ENCODE measurements around the gene GOLGA7B.

The GOLGA7B gene

DNA sequence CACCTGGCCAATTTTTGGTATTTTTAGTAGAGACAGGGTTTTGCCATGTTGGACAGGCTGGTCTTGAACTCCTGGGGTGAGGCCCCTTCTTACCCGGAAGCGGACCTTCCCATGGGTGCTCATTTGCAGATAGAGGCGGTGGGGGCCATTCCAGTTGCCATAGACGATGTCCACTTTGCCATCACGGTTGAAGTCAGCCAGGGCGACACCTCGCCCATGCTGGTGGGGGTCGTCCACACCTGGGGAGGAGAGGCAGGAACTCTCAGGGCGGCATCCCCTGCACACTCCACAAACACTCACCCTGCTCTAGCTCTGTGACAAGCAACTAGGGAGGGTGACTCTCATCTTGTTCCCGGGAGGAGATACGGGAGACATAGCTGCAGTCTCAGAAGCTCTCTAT lies 54.9 kb downstream of the GOLGA7B start:
- TF ChIP-seq, protein P1, sequence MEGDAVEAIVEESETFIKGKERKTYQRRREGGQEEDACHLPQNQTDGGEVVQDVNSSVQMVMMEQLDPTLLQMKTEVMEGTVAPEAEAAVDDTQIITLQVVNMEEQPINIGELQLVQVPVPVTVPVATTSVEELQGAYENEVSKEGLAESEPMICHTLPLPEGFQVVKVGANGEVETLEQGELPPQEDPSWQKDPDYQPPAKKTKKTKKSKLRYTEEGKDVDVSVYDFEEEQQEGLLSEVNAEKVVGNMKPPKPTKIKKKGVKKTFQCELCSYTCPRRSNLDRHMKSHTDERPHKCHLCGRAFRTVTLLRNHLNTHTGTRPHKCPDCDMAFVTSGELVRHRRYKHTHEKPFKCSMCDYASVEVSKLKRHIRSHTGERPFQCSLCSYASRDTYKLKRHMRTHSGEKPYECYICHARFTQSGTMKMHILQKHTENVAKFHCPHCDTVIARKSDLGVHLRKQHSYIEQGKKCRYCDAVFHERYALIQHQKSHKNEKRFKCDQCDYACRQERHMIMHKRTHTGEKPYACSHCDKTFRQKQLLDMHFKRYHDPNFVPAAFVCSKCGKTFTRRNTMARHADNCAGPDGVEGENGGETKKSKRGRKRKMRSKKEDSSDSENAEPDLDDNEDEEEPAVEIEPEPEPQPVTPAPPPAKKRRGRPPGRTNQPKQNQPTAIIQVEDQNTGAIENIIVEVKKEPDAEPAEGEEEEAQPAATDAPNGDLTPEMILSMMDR (IDR thresholded peaks at IDR 0.05; ENCODE audit: control insufficient read depth, insufficient read depth, low read depth, low read length, missing control alignments), result no peak
- no peak overlapping the region for H3K4me3 ChIP-seq (ENCODE audit: control insufficient read depth, low read depth, low read length)
- DNase-seq (ENCODE audit: low read depth), result no peak

DNA sequence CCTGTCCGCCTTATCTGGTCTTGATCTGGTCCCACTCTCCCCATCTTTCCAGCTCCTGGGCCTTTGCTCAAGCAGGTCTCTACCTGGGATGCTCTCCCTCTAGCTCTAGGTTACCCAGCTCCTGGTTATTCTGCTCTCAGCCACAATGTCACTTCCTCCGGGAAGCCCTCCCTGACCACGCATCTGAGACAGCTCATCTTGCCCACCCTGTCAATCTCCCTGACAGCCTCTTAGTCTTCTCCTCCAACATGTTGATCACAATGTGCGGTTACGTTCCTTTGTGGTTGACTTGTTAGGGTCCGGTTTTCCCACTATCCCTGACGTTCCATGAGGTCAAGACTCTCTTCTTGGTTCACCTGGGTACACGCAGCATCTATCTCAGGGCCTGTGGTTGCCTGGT lies 55.6 kb downstream of the GOLGA7B start:
- DNase-seq (ENCODE audit: low read depth), result no peak
- TF ChIP-seq, protein P1 (IDR thresholded peaks at IDR 0.05; ENCODE audit: control insufficient read depth, insufficient read depth, low read depth, low read length, missing control alignments), result no peak

DNA sequence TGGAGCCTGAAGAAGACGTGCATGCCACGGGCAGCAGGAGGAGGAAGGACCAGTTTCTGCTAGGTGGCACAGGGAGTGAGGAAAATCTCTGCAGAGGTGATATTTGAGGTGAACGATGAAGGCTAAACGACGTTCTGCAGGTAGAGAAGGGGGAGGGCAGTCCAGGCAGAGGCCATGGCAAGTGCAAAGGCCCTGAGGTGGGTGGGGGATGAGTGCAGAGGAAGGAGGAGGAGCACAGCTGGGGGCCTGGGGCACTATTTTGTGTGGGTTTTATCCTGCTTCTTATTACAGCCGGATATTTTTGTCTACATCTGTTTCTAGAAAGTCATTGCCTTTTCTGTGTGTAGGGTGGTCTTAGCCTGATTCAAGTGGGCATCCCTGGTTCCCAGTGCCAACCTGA lies 57.6 kb downstream of the GOLGA7B start:
- TF ChIP-seq, protein P1 (IDR thresholded peaks at IDR 0.05; ENCODE audit: control insufficient read depth, insufficient read depth, low read depth, low read length, missing control alignments), result no peak
- no peak for DNase-seq (ENCODE audit: low read depth)
- H3K4me3 ChIP-seq (ENCODE audit: control insufficient read depth, low read depth, low read length), result no peak overlapping the region

More for the DNA sequence above, 55.6 kb downstream of the GOLGA7B start:
- no peak overlapping the region for H3K4me3 ChIP-seq (ENCODE audit: control insufficient read depth, low read depth, low read length)

DNA sequence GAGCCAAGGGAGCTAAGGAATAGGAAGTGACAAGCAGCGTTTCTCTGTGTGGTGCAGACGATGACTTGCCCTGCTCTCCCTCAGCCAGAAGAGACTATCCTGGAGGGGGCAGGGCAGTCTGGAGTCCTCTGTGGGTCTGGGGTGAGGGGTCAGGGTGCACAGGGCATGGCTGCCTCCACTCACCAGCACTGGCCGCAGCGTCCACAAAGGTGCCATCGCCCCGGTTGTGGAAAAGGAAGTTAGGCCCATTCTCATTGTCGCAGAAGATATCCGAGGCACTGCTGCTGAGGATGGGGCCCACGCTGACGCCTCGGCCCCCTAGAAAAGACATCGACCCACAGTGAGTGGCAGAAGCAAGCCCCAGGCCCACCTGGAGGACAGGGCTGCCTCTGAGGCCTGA lies 58.2 kb downstream of the GOLGA7B start:
- H3K4me3 ChIP-seq (ENCODE audit: control insufficient read depth, low read depth, low read length), result no peak overlapping the region
- TF ChIP-seq, protein P1 (IDR thresholded peaks at IDR 0.05; ENCODE audit: control insufficient read depth, insufficient read depth, low read depth, low read length, missing control alignments), result no peak
- no peak for DNase-seq (ENCODE audit: low read depth)

DNA sequence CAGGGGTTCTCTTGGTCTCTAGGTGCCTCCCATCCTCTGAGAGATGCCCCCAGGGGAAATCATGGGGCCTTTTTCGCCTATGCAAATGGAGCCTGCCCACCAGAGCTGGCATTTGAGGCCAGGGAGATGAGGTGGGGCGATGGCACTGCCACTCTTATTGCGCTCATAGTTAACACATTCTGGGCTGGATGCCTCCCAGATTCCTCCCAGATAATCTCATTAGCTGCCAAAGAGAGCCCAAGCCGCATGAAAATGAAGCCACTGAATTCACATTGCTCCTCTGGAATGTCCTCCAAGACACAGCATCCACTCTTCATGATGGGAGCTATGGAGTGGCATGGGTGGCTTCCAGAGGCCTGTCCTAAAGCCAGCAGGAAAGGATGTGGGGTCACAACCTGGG lies 61.0 kb downstream of the GOLGA7B start:
- no peak overlapping the region for H3K4me3 ChIP-seq (ENCODE audit: control insufficient read depth, low read depth, low read length)
- TF ChIP-seq, protein P1 (IDR thresholded peaks at IDR 0.05; ENCODE audit: control insufficient read depth, insufficient read depth, low read depth, low read length, missing control alignments), result no peak
- DNase-seq (ENCODE audit: low read depth), result no peak

DNA sequence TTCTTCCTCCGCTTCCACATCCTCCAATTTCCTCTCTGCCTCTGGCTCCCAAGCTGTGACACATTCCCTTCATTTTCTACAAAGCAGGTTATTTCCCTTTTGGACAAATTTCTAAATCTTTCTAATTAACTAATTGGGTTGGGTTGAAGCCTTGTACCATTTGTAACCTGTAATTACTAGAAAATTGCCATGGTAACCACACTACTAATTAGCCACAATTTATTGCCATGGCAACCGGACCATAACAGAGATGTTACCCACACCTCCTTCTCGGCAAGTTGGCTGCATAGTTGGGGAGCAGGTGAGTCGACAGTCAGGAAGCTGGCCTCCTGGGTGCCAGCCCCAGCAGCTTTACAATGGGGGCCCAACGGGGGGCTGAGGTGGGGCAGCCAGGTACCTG lies 61.6 kb downstream of the GOLGA7B start:
- no peak for DNase-seq (ENCODE audit: low read depth)
- H3K4me3 ChIP-seq (ENCODE audit: control insufficient read depth, low read depth, low read length), result no peak overlapping the region
- TF ChIP-seq, protein P1 (IDR thresholded peaks at IDR 0.05; ENCODE audit: control insufficient read depth, insufficient read depth, low read depth, low read length, missing control alignments), result no peak

DNA sequence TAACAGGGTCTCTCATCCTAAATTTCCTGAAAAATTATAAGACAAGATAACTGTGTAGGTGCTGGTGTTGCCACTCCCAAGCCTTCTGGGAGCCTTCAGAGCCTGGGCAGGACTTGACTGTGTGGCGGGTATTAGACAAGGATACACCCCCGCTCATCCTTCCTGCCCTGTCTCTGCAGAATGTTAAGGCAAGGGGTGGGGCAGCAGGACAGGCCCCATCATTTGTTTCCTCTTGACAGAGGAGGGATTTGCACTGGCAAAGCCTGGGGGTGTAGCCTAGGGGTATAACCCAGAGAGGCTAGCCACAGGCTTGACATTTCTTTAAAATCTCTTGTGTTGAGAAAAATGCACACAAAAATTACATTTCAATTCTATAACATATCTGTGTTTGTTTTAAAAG lies 63.5 kb downstream of the GOLGA7B start:
- DNase-seq (ENCODE audit: low read depth), result no peak
- no peak overlapping the region for H3K4me3 ChIP-seq (ENCODE audit: control insufficient read depth, low read depth, low read length)
- TF ChIP-seq, protein P1 (IDR thresholded peaks at IDR 0.05; ENCODE audit: control insufficient read depth, insufficient read depth, low read depth, low read length, missing control alignments), result no peak

Measured in AG09309 (cell line).